HG02678 (cell line): ENCODE measurements around the gene GRAMD2B.
"Not testable (repeated sequence)": the region's sequence is repeated elsewhere in the genome, so short reads cannot be mapped to it uniquely, and the experiment has no call there.

Experiments
- ATAC-seq: cut with Tn5 transposase; IDR thresholded peaks from one replicate; pipeline ENCODE4 v1.9.1; 2021; ENCODE audit warnings: mild to moderate bottlenecking, moderate library complexity; ENCODE audit not compliant: unreplicated experiment

GRAMD2B gene

DNA sequence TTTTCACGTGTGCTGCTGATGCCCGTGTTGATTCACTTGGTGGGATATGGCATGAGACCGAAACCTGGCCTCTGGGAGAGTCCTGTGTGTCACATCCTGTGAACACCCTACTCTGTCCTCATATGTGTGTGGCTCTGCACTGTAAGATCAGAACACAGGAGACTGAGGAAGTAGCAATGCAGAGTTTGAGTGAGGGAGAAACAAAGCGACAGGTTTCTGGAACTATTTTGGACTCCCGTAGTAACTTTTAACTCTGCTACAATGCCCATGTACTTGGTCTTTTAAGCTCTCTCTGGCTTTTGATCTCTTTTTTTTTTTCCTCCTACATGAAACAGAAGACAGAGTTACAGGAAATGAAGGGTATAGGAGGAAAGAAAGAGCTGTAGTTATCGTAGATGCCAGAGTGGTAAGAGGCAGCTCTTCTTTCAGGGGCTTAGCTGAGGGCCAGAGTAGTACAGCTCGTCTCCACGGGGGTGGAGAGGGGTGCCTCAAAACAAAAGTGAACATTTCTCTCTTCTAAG, 26.6 kb downstream of the GRAMD2B start:
- ATAC-seq: peak; percentile 71

DNA sequence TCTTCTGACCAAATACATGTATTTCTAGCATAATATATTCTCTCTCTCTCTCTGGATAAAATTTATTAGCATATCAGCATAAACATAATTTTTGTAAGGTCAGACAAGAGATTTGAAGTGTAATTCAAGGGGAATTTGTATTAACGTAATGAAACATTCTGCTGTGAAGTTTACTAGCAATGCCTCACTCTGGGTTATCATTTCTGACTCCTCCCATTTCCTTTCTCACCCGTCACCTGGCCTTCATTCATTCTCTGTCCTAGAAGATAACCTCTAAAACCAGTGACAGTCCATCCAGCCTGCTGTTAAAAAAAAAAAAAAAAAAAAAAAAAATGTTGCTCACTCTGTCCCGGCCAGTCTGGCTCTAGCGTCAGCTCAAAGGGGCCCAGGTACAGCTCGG, 27.1 kb downstream of the GRAMD2B start:
- peak; percentile 62 for ATAC-seq

DNA sequence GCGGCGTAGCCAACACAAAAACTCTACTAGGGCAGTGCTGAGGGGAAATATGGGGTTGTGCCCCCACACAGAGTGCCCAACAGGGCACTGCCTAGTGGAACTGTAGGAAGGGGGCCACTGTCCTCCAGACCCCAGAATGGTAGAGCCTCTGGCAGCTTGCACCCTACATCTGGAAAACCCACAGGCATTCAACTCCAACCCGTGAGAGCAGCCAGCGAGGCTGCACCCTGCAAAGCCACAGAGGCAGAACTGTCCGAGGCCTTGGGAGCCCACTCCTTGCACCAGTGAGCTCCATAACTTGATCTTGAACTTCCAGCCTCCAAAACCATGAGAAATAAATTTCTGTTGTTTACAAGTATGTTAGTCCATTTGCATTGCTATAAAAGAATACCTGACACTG, 27.7 kb downstream of the GRAMD2B start:
- no peak for ATAC-seq

DNA sequence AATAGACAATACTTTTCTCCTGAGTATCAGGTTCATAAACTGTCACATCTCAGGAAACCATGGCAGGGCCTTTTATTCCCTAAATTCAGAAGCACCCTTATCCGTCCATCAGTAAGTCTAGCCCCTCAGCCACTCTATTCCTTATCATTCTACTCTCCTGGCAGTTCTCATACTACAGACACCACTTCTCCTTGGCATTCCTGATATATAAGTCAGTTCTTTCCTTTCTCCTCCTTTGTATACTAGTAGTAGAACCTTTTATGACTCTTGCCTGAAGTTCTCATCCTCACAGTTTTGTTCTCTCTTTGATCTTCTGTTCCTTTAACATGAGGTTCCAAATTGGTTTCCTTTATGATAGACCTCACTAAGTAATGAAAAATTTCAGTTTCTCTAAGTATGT, 29.3 kb downstream of the GRAMD2B start:
- no peak for ATAC-seq

DNA sequence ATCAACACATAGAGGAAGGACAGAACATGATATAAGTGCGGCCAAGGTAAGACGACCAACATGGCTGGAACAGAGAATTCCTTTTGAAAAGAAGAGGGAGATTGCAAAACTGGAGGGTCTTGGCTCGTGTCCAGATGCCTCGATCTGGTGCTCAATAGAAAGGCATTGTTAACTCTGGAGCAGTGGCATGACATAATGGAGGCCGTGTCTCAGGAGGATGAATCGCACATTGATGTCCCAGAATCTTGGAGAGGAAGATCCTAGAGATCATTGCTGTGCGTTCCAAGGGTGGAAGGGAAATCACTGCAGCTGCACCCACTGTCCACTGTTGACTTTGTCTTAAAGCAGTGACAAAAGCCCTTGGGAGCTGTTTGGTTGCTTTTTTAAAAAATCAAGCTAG, 30.9 kb downstream of the GRAMD2B start:
- no peak for ATAC-seq

DNA sequence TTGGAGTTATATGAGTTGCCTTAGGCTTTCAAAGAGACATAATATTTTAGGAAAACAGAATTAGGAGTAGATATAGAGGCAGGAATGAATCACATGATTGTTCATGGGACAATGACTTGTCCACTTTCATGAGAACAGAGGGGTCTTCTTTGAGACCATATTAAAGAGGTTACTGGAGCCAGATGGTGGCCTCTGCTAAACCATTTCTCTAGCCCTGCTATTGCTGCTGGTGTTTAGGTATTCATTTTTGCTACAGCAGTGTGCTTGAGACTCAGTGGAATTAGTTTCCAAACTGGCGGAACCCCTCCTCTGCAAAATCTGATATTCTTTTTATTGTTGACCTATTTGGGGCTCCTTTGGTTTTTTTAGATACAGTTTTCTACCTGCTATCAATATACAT, 31.3 kb downstream of the GRAMD2B start:
- ATAC-seq: no peak

DNA sequence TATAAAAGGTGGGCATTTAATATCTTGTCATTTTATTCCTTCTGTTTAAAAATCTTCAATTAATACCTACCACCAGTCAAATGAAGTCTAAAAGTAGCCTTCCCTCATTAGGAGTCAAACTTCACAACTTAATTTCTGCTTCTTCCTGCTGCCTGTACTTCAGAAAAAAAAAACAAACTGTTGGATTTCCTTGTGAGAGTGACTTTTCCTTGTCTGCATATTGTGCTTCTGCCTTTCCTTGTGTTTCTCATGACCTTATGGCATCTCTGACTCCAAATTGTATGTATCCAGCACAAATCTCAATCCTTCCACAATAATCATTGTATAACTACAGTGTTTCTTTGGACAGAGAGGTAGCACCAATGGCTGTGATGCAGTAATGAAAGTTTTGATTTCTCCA, 32.1 kb downstream of the GRAMD2B start:
- no peak for ATAC-seq

DNA sequence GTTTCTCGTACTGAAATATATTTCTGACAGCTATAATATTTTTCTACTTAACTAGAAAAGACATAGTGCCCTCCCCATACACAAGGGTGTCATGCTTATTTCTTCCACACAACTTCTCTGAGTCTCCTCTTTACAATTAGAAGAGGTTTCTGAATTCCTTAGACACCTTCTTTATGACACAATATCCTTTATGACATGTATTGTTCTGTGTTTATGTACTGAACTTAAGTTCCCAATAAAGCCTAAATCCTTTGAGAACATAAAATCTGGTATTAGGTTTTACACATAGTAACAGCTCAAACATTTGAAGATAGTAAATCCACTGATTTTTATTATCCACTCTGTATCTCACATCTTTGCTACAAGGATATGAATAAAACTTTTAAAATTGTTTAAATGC, 32.5 kb downstream of the GRAMD2B start:
- ATAC-seq: no peak

DNA sequence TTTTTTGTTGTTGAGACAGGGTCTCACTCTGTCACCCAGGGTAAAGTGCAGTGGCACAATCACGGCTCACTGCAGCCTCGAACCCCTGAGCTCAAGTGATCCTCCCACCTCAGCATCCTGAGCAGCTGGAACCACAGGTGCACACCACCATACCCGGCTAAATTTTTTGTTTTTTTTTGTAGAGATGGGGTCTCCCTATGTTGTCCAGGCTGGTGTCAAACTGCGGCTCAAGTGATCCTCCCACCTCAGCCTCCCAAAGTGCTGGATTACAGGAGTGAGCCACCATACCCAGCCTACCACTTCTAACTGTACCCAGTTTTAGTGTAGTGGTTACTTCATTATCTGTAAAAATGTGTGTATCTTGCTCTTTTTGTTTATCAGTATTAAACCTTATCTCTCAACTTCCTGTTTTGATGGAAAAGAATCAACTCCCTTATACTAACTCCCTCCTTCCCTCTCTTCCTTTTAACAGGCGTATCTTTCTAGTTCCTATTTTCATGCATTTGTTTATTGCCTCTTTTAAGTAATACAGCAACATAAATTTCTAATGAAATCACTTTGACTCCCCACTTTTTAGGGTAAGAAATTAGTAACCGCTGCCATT, 33.1 kb downstream of the GRAMD2B start:
- ATAC-seq: no peak

DNA sequence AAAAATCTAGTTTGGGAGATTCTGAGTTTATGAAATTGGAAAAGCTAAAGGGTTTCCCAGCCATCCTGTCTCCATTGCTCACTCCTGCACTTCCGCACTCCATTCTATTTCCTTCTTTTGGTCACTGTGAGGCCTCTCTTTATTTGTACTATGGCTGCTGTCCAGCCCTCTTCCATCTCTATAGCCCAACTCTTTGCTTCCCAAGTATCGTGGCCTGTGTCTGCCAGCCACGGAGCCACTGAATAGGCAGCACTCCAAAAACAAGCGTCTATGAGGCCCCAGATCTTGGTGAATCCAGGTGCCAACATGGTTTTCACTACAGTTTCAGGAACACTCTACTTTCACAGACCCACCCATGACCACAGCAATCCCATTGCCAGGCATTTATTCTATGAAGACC, 37.2 kb downstream of the GRAMD2B start:
- no peak for ATAC-seq

DNA sequence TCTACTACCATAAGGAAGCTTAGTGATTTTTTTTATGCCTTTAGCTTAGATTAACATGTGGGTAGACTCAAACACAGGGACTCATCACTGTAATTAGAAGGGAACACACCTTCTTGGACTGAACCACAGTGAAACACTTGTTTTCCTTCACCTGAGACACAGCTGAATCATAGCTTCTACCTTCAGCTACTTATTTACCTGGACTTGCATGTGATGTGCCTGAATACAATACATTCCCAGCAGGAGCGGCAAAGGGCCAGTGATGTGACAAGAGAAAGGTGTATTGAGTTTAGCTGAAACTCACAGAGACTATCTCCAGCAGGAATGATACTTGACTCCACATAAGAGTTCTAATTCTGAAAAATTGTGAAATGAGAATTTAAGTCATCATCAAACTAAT, 37.8 kb downstream of the GRAMD2B start:
- no peak for ATAC-seq

DNA sequence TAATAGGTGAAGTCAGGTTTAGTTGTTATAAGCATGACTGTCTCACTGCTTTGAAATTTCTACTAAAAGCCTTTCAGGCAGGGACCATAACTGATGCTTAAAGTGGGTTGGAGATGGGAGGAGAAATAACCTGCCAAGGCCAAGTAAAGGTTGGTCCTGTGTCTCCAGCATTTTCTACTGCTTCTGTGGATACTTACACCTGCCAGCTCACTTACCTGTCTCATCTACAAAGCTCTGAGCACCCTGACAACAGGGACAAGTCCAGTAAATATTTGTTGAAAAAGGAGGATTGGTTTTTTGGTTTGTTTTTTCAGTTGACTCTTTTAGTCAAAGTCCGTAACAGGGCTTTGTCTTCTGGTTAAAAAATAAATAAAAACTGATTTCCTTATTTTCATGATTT, 38.6 kb downstream of the GRAMD2B start:
- peak; percentile 11 for ATAC-seq

DNA sequence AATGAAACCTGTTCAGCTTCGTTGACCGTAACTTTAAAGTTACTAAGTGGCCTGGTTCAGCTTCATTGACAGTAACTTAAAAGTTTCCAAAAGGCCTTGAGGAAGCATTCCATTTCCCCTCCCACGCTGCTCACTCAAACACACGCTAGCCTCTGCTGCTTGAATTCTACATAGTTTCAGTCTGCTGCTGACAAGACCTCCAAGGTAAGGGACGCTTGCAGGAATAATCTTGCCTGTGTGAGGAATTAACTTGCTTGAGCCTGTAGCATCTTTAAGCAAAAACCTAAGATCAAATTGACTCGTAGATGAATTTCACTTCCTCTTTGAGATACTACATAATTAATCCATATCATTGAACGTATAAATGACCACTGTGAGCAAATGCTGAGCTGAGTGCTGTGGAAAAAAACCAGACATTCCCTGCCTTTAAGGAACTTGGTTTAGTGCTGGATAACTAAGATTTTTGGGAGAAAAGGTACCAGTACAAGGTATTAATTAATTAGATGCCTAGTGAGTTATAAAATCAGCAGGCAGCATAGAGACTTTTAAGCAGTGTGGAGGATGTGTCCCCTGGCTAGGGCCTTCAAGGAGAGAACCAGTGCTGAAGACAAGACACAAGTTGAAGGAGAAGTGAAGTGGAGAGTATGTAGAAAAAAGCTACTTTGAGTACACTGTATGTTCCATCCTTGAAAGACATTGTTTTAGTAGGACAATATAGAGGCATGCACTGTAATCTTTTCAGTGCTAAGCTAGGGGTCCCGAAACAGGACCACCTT, 39.2 kb downstream of the GRAMD2B start:
- peak; percentile 73 for ATAC-seq

DNA sequence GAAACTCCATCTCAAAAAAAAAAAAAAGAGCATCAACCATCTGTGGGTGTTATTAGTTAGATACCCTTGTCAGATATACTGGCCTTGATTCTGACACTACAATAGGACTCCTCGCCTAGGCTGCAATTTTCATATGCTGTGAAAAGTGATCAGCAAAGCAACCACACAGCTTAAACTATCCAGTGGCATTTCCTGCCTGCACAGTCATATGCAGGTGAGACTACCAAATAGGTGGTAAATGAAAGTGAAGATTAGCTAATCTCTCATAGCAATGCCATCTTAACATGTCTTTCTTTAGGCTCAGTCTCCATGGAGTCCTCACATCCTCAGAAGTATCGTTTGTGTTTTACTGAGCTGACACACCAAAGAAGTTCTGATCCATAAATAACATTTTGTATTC, 40.8 kb downstream of the GRAMD2B start:
- ATAC-seq: no peak

DNA sequence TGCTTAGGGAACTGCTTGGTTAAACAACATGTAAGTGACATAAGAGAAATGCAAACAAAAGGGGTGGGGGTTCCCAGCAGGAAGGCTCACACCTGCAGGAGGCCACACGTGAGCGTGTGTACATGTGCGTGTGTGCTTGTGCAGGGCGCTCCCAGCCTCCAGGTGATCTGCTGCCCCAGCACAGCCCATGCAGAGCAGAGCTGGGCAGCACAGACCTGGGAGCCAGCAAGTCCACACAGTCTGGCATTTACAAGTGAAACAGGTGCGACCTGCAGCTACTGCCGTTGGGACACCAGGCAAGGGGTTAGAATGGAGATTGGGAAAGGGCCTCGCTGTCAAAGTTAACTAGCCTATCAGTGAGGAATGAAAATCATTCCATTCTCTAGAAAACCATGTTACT, 41.8 kb downstream of the GRAMD2B start:
- ATAC-seq: no peak

DNA sequence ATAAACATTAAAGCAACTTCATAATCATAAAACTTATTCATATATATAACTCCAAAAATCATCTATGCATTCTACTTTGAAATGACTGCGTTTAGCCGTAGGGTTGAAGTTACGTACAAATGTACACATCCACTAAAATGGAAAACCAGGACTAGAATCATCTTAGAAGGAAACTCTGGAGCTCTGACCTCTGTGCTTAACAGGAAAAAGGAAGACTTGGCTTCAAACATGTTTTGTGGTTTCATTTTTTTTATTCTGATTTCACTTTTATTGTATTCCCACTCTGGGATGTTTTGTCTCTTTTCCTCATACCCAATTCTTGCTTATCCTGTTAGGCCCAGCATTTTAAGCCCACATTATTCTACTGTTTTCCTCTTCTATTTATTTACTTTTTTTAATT, 44.9 kb downstream of the GRAMD2B start:
- ATAC-seq: no peak

DNA sequence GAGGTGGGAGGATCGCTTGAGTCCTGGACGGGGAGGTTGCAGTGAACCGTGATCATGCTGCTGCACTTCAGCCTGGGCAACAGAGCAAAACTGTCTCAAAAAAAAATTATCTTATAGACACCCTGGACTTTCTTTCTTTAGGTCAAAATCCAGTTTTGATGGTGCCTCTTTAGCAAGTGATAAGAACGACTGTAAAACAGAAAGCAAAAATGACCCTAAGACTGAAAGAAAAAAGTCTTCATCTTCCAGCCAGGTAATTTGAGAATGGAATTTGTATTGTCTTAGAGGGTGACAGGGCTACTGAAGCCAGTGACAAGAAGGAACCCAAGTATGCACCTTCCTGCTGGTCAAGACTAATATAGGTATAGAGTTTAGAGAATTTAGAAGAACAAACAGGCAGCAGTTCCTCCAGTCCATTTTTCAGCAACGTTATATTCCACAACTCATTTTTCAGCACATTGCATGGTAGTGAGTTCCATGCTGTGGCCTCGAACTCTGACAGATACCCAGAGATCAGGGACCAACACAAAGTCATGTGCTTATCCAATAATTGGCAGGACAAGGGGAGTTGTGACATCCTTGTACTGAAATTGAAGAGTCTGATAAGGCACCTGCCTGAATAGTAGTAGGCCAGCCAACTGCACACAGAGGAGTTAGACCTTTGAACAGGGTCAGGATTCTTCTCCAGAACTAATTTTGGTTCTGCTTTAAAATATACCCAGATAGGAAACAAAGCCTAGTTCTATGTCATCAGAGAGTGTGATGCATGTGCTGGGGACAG, 46.5 kb downstream of the GRAMD2B start:
- ATAC-seq: no peak

DNA sequence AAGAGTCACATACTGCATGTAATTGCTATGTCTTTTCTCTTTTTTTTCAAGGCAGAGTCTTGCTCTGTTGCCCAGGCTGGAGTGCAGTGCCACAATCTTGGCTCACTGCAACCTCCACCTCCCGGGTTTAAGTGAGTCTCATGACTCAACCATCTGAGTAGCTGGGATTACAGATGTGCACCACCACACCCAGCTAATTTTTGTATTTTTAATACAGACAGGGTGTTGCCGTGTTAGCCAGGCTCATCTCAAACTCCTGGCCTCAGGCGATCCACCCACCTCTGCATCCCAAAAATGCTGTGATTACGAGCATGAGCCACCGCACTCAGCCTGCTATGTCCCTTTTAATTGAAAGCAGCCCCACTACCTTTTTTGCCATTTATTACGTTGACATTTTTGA, 47.3 kb downstream of the GRAMD2B start:
- ATAC-seq: not testable (repeated sequence)

DNA sequence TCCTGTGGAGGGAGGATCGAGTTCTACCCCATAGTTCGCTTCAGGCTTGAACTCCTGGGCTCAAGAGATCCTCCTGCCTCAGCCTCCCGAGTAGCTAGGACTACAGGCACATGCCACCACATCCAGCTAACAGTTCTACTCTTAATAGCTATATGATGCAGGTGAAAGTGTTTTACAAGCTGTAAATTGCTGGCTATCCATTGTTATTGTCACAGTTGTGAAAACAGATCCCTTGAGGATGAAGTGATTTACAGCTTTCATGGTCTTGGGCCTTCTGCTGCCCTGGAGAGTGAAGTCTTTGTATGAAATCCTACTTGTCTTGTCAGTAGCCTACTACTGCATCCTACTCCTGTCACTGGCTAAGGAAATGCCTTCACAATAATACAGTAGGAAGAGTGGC, 48.0 kb downstream of the GRAMD2B start:
- ATAC-seq: no peak

DNA sequence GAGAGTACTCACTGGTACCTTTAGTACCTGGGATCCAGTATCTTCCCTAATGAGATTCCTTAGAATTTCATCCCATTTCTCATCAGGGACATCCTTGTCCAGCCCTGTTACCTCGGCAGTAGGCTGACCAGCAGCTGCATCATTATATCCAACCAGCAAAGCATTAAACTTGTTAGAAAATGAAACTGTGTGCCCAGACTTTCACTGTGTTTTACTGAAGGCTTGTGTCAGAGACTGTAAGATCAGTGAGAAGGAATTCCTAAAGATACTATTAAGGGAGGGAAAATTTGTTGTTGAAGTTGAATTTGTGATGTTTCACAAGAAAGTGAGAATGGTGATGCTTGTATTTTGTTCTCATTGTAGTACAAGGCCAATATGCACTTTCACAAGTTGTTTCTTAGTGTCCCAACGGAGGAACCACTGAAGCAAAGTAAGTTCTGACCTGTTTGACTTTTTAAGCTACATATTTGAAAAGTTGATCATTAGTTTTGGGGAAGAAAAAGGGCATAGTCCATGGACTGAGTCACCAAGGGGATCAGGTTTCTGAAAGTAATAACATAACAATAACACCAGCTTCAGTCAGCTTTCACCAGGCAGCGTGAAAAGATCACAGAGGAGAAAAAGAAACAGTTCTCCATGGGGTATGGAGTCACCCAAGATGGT, 48.8 kb downstream of the GRAMD2B start:
- ATAC-seq: no peak

DNA sequence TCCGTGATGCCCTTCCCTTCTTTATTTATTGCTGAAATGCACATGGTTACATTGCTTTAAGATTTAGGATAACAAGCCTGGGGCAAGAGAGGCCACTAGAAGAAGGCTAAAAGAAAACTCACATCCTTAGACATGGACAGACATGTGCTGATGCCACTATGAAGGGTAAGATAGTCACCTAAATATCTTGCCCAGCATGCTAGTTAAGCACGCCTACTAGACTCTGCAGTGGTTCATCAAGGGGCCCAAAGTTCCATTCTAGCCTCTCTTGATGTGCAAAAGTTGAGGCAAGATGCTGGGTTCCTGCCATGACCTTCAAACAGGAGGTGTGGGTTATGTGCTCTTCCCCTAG, 49.3 kb downstream of the GRAMD2B start:
- no peak for ATAC-seq
